ENCODE measurements around the gene DDB1. TPM values are rescaled to one million over a fixed set of nuclear protein-coding genes. Genes with fewer than 3 reads are reported as not detected.

Gene DDB1
- total and polyA plus RNA-seq, 10 of the 15 experiments (the other 5 are each of a cell fraction or from before 2014, with no cell fraction given) = 136 to 272 (median 216) TPM

DNA sequence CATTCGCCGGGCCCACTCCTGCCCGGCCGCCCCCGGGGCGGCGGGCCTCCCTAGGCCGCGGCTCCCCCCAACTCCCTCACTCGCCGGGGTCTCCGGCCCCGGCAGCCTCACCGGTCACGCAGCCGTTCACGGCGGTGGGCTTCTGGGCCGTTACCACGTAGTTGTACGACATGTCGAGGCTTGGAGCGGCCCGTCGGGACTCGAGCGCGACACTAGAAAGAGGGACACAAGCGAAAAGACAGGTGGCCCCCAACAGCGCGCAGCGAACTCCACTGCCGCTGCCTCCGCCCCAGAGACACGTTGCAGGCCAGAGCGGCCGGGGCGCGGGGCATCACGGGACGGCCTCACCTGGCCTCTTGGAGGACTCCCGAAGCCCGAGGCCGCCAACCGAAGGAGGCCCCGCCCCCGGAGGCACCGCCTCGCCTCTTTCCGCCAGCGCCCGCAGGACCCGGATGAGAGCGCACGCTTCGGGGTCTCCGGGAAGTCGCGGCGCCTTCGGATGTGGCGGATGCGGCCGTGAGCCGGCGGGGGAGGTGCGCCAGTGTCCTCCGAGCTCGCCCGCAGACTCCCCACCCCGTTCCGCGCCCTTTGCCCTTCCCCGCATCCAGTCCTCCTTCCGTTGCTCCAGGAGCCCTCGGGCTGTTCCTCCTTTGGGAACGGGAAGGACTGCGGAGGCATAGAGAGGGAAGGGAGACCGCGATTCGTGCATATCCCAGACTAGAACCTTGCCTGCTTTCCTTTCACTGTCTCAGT lies at the start of gene DDB1, which contains the start of gene TKFC (continued):
- TF ChIP-seq HDAC2 (IDR thresholded peaks at IDR 0.05) (no peak), TARDBP (IDR thresholded peaks at IDR 0.05; ENCODE audit: borderline replicate concordance) (0 out of 2 replicates have a peak, but pooled peaks have one; percentile 21), POU2F2 (IDR thresholded peaks at IDR 0.05; ENCODE audit: borderline replicate concordance, low read depth, low read length) (peak; percentile 62; the same call in 1 of the 3 replicates), RBBP5 (conservative IDR thresholded peaks at IDR 0.05) (no peak), NRF1 (conservative IDR thresholded peaks at IDR 0.05; ENCODE audit: low read depth, low read length) (no peak), MTA2 (IDR thresholded peaks at IDR 0.05; ENCODE audit: low read depth) (no peak), ETV6 (conservative IDR thresholded peaks at IDR 0.05 in 1 of 2, IDR thresholded peaks at IDR 0.05 in 1 of 2; ENCODE audit: borderline replicate concordance in 1 of 2, low read depth in 1 of 2) (peak in 1 of 2 experiments; percentile 38; a peak in 1 of 4 replicates), ZNF622 (IDR thresholded peaks at IDR 0.05) (no peak), SIN3A (IDR thresholded peaks at IDR 0.05; ENCODE audit: low read depth, low read length) (peak; percentile 90; the same call in 1 of the 2 replicates), RELA (IDR thresholded peaks at IDR 0.05; ENCODE audit: borderline replicate concordance, partially characterized antibody) (peak; percentile 40)
- TF ChIP-seq, protein P1, sequence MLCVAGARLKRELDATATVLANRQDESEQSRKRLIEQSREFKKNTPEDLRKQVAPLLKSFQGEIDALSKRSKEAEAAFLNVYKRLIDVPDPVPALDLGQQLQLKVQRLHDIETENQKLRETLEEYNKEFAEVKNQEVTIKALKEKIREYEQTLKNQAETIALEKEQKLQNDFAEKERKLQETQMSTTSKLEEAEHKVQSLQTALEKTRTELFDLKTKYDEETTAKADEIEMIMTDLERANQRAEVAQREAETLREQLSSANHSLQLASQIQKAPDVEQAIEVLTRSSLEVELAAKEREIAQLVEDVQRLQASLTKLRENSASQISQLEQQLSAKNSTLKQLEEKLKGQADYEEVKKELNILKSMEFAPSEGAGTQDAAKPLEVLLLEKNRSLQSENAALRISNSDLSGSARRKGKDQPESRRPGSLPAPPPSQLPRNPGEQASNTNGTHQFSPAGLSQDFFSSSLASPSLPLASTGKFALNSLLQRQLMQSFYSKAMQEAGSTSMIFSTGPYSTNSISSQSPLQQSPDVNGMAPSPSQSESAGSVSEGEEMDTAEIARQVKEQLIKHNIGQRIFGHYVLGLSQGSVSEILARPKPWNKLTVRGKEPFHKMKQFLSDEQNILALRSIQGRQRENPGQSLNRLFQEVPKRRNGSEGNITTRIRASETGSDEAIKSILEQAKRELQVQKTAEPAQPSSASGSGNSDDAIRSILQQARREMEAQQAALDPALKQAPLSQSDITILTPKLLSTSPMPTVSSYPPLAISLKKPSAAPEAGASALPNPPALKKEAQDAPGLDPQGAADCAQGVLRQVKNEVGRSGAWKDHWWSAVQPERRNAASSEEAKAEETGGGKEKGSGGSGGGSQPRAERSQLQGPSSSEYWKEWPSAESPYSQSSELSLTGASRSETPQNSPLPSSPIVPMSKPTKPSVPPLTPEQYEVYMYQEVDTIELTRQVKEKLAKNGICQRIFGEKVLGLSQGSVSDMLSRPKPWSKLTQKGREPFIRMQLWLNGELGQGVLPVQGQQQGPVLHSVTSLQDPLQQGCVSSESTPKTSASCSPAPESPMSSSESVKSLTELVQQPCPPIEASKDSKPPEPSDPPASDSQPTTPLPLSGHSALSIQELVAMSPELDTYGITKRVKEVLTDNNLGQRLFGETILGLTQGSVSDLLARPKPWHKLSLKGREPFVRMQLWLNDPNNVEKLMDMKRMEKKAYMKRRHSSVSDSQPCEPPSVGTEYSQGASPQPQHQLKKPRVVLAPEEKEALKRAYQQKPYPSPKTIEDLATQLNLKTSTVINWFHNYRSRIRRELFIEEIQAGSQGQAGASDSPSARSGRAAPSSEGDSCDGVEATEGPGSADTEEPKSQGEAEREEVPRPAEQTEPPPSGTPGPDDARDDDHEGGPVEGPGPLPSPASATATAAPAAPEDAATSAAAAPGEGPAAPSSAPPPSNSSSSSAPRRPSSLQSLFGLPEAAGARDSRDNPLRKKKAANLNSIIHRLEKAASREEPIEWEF (IDR thresholded peaks at IDR 0.05; ENCODE audit: insufficient replicate concordance, low read depth, low read length) = no peak
- TF ChIP-seq, protein P2, sequence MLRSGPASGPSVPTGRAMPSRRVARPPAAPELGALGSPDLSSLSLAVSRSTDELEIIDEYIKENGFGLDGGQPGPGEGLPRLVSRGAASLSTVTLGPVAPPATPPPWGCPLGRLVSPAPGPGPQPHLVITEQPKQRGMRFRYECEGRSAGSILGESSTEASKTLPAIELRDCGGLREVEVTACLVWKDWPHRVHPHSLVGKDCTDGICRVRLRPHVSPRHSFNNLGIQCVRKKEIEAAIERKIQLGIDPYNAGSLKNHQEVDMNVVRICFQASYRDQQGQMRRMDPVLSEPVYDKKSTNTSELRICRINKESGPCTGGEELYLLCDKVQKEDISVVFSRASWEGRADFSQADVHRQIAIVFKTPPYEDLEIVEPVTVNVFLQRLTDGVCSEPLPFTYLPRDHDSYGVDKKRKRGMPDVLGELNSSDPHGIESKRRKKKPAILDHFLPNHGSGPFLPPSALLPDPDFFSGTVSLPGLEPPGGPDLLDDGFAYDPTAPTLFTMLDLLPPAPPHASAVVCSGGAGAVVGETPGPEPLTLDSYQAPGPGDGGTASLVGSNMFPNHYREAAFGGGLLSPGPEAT (IDR thresholded peaks at IDR 0.05; ENCODE audit: low read depth) = peak; percentile 76; the same call in 1 of the 2 replicates
- TF ChIP-seq, protein P3, sequence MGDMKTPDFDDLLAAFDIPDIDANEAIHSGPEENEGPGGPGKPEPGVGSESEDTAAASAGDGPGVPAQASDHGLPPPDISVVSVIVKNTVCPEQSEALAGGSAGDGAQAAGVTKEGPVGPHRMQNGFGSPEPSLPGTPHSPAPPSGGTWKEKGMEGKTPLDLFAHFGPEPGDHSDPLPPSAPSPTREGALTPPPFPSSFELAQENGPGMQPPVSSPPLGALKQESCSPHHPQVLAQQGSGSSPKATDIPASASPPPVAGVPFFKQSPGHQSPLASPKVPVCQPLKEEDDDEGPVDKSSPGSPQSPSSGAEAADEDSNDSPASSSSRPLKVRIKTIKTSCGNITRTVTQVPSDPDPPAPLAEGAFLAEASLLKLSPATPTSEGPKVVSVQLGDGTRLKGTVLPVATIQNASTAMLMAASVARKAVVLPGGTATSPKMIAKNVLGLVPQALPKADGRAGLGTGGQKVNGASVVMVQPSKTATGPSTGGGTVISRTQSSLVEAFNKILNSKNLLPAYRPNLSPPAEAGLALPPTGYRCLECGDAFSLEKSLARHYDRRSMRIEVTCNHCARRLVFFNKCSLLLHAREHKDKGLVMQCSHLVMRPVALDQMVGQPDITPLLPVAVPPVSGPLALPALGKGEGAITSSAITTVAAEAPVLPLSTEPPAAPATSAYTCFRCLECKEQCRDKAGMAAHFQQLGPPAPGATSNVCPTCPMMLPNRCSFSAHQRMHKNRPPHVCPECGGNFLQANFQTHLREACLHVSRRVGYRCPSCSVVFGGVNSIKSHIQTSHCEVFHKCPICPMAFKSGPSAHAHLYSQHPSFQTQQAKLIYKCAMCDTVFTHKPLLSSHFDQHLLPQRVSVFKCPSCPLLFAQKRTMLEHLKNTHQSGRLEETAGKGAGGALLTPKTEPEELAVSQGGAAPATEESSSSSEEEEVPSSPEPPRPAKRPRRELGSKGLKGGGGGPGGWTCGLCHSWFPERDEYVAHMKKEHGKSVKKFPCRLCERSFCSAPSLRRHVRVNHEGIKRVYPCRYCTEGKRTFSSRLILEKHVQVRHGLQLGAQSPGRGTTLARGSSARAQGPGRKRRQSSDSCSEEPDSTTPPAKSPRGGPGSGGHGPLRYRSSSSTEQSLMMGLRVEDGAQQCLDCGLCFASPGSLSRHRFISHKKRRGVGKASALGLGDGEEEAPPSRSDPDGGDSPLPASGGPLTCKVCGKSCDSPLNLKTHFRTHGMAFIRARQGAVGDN (IDR thresholded peaks at IDR 0.05) = peak; percentile 73
- TF ChIP-seq, protein P4, sequence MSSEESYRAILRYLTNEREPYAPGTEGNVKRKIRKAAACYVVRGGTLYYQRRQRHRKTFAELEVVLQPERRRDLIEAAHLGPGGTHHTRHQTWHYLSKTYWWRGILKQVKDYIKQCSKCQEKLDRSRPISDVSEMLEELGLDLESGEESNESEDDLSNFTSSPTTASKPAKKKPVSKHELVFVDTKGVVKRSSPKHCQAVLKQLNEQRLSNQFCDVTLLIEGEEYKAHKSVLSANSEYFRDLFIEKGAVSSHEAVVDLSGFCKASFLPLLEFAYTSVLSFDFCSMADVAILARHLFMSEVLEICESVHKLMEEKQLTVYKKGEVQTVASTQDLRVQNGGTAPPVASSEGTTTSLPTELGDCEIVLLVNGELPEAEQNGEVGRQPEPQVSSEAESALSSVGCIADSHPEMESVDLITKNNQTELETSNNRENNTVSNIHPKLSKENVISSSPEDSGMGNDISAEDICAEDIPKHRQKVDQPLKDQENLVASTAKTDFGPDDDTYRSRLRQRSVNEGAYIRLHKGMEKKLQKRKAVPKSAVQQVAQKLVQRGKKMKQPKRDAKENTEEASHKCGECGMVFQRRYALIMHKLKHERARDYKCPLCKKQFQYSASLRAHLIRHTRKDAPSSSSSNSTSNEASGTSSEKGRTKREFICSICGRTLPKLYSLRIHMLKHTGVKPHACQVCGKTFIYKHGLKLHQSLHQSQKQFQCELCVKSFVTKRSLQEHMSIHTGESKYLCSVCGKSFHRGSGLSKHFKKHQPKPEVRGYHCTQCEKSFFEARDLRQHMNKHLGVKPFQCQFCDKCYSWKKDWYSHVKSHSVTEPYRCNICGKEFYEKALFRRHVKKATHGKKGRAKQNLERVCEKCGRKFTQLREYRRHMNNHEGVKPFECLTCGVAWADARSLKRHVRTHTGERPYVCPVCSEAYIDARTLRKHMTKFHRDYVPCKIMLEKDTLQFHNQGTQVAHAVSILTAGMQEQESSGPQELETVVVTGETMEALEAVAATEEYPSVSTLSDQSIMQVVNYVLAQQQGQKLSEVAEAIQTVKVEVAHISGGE (CRISPR knock-in tag; IDR thresholded peaks at IDR 0.05) = no peak

Measured in GM12878 (cell line).